Stimulated activated CD4-positive, alpha-beta T cell treated with anti-CD3 and anti-CD28 coated beads, Interleukin-15, amount 100 ng/mL, for 24 hours (primary cell): ENCODE results near the gene SYNE1.
"Not testable (repeated sequence)": the region's sequence is repeated elsewhere in the genome, so short reads cannot be mapped to it uniquely, and the experiment has no call there.

ENCODE experiments used
- DNase-seq: peaks from one replicate; pipeline ENCODE4 v3.0.0-alpha.2; 2020

SYNE1 gene

GRCh38 chr6:152167641-152168603 is 469.2 kb downstream of the SYNE1 start:
- no peak for DNase-seq

GRCh38 chr6:152166897-152167296 is 470.3 kb downstream of the SYNE1 start:
- DNase-seq, result no peak

- DNase-seq, result no peak
Observed at GRCh38 chr6:152166497-152166896, 470.7 kb downstream of the SYNE1 start.

- no peak for DNase-seq
Observed at GRCh38 chr6:152164957-152165356, 472.2 kb downstream of the SYNE1 start.

GRCh38 chr6:152161501-152161900 is 475.7 kb downstream of the SYNE1 start:
- DNase-seq, result no peak

GRCh38 chr6:152160346-152160745 is 476.8 kb downstream of the SYNE1 start:
- no peak for DNase-seq

GRCh38 chr6:152155792-152156191 is 481.4 kb downstream of the SYNE1 start:
- DNase-seq, result no peak

GRCh38 chr6:152154559-152155356 is 482.4 kb downstream of the SYNE1 start:
- DNase-seq, result no peak

- DNase-seq, result no peak
Observed at GRCh38 chr6:152151920-152152319, 485.2 kb downstream of the SYNE1 start.

- DNase-seq, result no peak
Observed at GRCh38 chr6:152150196-152150595, 487.0 kb downstream of the SYNE1 start.

- DNase-seq, result no peak
Observed at GRCh38 chr6:152148412-152148811, 488.8 kb downstream of the SYNE1 start.

GRCh38 chr6:152147269-152147668 is 489.9 kb downstream of the SYNE1 start:
- DNase-seq, result no peak

- no peak for DNase-seq
Observed at GRCh38 chr6:152146385-152146784, 490.8 kb downstream of the SYNE1 start.

- no peak for DNase-seq
Observed at GRCh38 chr6:152143359-152143758, 493.8 kb downstream of the SYNE1 start.

GRCh38 chr6:152142105-152142504 is 495.1 kb downstream of the SYNE1 start:
- DNase-seq, result no peak

- not testable (repeated sequence) for DNase-seq
Observed at GRCh38 chr6:152138344-152138743, 498.8 kb downstream of the SYNE1 start.

GRCh38 chr6:152136449-152136825 is 500.7 kb downstream of the SYNE1 start:
- DNase-seq, result no peak

GRCh38 chr6:152135755-152136448 is 501.3 kb downstream of the SYNE1 start:
- no peak for DNase-seq

- no peak for DNase-seq
Observed at GRCh38 chr6:152130441-152130840, 506.7 kb downstream of the SYNE1 start.

GRCh38 chr6:152129691-152130151 is 507.4 kb downstream of the SYNE1 start:
- DNase-seq, result no peak

GRCh38 chr6:152127432-152128165 is 509.6 kb downstream of the SYNE1 start:
- no peak for DNase-seq

GRCh38 chr6:152124429-152125074 is 512.6 kb downstream of the SYNE1 start:
- no peak for DNase-seq
